AG04449 (cell line): Measurements from ENCODE around the gene TAOK2.

ENCODE experiments used
- CTCF ChIA-PET: fragments of 350-600 bp; formaldehyde crosslinking; extraction: SDS; loops from one replicate; lab custom pipeline; 2021; ENCODE audit warnings: antibody characterized with exemption; lab: Yijun Ruan, JAX
- POLR2A ChIA-PET: fragments of 400-600, 350-600 bp; formaldehyde crosslinking; extraction: SDS; loops from one replicate; lab custom pipeline; 2020; ENCODE audit warnings: antibody characterized with exemption, inconsistent platforms; lab: Yijun Ruan, JAX
- DNase-seq: peaks from one replicate; pipeline ENCODE4 v3.0.0-alpha.2; 2010; ENCODE audit warnings: low read depth, low spot score
- H3K4me3 ChIP-seq: 2 replicates; pipeline ENCODE4 v1.5.1; 2011; ENCODE audit warnings: low read depth, mild to moderate bottlenecking, control low read depth, low read length
- CTCF ChIP-seq: IDR thresholded peaks from one replicate; pipeline ENCODE4 v1.5.1; 2011; ENCODE audit warnings: mild to moderate bottlenecking, moderate library complexity, low read length, control low read depth, inconsistent platforms; ENCODE audit not compliant: insufficient read depth; ENCODE audit errors: missing control alignments

The TAOK2 gene

GRCh38 chr16:29972992-29973383 lies 680 bp upstream of the TAOK2 start:
- CTCF ChIA-PET = interaction anchor here (0.7 to 4.2 kb wide), 10 partner anchors 10 to 165 kb away, joined by 3 to 27 read pairs (median 4); partner anchors contain the start of genes HIRIP3, INO80E, KCTD13 and MVP
- TF ChIP-seq CTCF = no peak
- POLR2A ChIA-PET = interaction anchor here (0.5 to 3.2 kb wide), 10 partner anchors 9 to 147 kb away, joined by 3 to 18 read pairs (median 6); partner anchors contain the start of genes ASPHD1, HIRIP3, KCTD13 and TMEM219
- H3K4me3 ChIP-seq = no peak overlapping the region
- no peak for DNase-seq

DNA sequence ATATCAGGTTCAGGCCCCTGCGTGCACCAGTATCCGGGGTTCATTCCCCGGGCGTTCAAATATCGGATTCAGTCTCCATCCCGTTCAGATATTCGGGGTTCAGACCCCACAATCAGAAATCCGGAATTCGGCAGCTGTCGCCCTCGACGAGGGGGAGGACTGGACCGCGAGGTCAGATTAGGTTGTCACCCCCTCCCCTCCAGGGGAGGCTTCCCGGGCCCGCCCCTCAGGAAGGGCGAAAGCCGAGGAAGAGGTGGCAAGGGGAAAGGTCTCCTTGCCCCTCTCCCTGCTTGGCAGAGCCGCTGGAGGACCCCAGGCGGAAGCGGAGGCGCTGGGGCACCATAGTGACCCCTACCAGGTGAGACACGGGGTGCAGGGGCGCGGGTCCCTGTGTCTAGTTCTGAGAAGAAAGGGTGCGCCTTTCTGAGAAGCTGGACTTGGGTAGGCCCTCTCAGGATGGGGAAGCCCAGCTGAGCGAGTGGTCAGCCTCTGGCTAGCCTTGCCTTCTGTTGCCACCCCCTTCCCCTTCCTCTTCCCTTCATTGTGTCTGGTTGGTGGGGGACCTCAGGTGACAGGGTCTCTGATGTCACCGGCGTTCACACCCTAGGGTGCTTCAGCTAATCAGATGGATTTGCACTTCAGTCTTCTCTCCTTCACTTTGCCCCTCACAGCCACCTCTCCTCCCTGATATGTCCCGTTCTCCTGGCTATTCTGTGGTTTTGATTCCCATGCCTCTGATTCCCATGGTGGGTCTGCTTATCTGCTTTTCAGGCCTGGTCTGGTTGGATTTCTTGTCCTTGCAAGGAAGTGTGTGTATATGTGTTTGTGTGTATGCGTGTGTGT lies 844 bp downstream of the TAOK2 start:
- CTCF ChIA-PET = interaction anchor here (0.8 to 4.2 kb wide), 6 partner anchors 13 to 154 kb away, joined by 3 to 27 read pairs (median 4); partner anchors contain the start of genes MVP and TMEM219
- no peak for TF ChIP-seq CTCF
- peak overlapping the region; percentile 95 for H3K4me3 ChIP-seq
- POLR2A ChIA-PET = interaction anchor here (1.5 to 3.2 kb wide), 4 partner anchors 11 to 48 kb away, joined by 4 to 18 read pairs (median 10); partner anchors contain the start of genes HIRIP3 and KCTD13
- DNase-seq = no peak

GRCh38 chr16:29975134-29975538 lies 1.5 kb downstream of the TAOK2 start:
- POLR2A ChIA-PET = interaction anchor here (1.1 to 3.2 kb wide), 3 partner anchors 10 to 49 kb away, joined by 5 to 18 read pairs (median 10); partner anchors contain the start of genes HIRIP3 and KCTD13
- no peak for DNase-seq
- CTCF ChIA-PET = interaction anchor here (0.8 to 1.6 kb wide), 5 partner anchors 11 to 167 kb away, joined by 3 to 12 read pairs (median 6); no protein-coding TSS in a partner anchor
- H3K4me3 ChIP-seq = peak overlapping the region; percentile 95
- no peak for TF ChIP-seq CTCF

- peak overlapping the region; percentile 95 for H3K4me3 ChIP-seq
- no peak for DNase-seq
- TF ChIP-seq CTCF = no peak
- ChIA-PET POLR2A (interaction anchor here (0.8 to 1.5 kb wide), 3 partner anchors 9 to 12 kb away, joined by 3 to 5 read pairs (median 3); no protein-coding TSS in a partner anchor), CTCF (interaction anchor here (0.8 to 1.6 kb wide), 7 partner anchors 10 to 168 kb away, joined by 3 to 12 read pairs (median 4); partner anchors contain the start of gene HIRIP3)
Measured at GRCh38 chr16:29975811-29976511, 2.3 kb downstream of the TAOK2 start.

DNA sequence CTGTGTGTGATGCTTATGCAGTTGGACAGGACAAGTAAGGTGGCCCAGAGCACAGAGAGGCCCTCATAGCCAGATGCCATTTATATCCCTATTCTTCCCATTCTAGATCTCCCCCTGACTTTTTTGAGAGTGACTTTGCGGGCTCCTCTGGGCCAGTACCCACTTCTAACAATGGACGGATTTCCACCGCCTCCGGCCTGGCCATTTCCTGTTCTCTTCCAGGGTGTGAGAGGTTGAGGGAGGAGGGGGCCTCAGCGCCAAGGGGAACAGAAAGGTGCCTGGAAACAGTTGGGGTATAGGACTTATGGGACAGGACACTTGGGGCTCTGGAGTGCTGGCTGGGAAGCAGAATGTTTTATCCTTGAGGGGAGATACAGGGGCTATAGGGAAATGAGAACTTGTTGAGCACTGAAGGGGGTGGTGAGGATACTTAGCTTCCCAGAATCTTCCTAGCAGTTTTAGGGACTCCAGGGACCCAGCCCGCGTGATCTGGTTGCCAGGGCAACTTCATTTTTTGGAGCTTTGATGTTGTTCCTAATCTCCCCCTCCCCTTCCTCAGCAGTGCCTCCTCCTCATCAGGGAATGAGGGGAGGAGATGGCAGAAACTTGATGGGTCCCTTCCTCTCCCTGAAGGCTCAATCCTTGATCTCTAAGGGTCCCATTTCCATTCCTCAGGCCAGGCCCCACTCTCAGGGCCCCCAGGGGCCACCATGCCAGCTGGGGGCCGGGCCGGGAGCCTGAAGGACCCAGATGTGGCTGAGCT lies 3.6 kb downstream of the TAOK2 start:
- TF ChIP-seq CTCF = no peak
- no peak for DNase-seq
- ChIA-PET CTCF (interaction anchor here (0.8 to 1.2 kb wide), 2 partner anchors 14 to 18 kb away, joined by 3 read pairs; partner anchors contain the start of gene HIRIP3), POLR2A (interaction anchor here (0.5 to 1.5 kb wide), 2 partner anchors 9 to 89 kb away, joined by 3 read pairs; no protein-coding TSS in a partner anchor)
- H3K4me3 ChIP-seq = no peak overlapping the region
